Colon (tissue), 2 donors: ENCODE results near the gene CDH4.

Source experiments
- FAIRE-seq: peaks from 2 replicates; lab custom pipeline; 2012; peaks lifted over from hg19 to GRCh38; lab: Jason Lieb, UNC
- donor health status: control.
- donor health status: control.

The CDH4 gene

DNA sequence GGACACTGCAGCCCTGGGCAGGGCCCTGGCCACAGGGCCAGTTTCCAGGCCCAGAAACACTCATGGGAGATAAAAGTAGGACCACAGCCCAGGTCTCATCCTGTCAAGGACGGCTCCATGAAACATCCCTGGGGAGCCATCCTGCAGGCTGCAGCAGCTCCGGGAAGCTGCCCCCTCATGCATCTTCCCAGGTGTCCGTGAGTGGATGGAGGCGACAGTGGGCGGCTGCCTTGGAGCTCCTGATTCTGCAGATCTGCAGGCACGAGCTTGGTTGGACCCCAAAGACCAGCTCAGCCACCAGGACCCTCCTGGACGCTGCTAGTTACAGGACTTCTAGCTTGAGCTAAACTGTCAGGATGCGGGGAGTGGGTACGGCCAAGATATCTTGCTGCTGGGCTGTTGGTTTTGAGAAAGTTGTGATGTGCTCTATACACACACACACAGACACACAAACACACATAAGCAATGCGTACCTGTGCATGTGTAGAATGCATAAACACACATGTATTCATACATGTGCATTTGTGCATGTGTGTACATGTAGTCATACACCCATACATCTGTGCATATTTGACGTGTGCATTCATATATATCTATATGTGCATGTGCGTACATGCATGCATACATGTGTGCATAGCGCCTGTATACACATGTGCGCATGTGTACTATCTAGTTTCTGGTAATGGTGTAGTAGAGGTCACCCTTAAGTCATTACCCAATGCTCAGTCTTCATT lies 515.9 kb downstream of the CDH4 start:
- FAIRE-seq: no peak

GRCh38 chr20:61768571-61769285 lies 516.7 kb downstream of the CDH4 start:
- no peak for FAIRE-seq

DNA sequence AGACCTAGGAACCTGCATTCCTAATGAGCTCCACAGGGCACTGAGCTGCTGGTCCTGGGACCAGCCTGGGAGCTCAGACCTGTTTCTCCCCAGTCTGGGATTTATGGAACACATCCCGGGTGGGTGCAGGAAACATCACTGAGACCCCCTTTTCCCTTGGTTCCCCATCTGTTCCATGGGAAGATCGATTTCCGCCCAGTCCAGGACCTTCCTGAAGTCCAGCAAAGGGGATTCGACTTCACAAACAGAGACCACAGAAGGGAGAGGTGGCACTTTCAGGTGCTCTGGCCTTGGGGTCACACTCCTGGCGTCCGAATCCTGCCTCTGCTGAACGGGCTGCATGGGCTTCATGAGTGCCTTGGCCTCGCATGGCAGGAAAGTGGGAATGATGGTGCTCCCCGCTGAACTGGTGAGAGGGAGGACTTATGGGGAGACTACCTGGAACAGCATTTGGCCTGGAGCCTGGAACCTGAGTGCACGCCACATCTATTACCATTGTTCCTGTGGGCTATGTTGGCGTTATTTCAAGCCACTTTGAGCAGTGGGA lies 517.3 kb downstream of the CDH4 start:
- no peak for FAIRE-seq

DNA sequence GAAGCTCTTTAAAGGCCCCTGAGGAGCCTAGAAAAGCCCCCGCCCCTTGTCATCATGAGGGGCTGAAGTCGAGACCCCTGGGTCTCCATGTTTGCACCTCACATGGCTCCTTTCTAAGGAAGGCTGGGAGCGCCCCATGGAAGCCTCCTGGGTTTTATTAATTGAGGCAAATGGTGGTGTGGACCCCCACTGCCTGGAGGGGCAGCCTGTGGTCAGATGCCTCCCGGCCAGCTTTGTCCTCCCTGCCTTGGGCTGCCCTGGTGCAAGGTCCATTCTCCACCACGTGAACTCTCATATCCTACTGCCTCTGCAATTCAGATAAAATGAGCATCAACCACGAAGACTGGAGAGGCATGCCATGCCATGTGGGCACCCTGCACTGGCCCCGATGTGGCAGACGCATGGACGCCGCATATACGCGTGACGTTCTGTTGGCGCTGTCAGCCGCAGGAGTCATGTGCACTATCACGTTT lies 518.1 kb downstream of the CDH4 start:
- no peak for FAIRE-seq

GRCh38 chr20:61771805-61772350 lies 519.8 kb downstream of the CDH4 start:
- no peak for FAIRE-seq

- no peak for FAIRE-seq
Observed at GRCh38 chr20:61772828-61773631, 521.0 kb downstream of the CDH4 start.

GRCh38 chr20:61773926-61774587 lies 522.0 kb downstream of the CDH4 start:
- no peak for FAIRE-seq

- FAIRE-seq: no peak
Observed at GRCh38 chr20:61775423-61775822, 523.4 kb downstream of the CDH4 start.

DNA sequence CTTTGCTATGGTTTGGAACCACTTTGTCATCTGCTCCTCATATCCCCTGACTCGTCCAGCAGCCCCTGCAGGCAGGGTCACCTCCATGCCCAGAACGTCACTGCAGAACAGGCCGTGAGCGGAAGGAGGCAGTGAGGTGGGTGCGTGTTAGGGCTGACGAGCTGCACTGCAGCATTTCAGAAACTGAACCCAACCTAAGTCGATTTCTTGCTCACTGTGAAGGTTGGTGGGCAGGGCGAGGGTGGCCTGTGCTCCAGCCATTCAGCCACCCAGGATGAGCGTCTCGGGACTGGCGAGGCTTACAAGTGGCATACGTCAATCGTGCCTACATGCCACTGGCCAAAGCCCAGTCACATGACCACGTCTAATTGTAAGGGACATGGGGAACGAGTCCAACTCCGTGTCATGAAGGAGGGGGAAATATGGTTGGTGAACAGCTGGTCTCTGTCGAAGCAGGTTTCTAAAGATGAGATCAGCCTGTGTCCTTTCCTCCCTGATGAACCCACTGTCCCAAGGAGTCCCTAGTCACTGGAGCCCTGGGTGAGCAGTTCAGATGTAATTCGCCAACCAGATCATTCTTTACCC lies 524.5 kb downstream of the CDH4 start:
- FAIRE-seq: no peak

DNA sequence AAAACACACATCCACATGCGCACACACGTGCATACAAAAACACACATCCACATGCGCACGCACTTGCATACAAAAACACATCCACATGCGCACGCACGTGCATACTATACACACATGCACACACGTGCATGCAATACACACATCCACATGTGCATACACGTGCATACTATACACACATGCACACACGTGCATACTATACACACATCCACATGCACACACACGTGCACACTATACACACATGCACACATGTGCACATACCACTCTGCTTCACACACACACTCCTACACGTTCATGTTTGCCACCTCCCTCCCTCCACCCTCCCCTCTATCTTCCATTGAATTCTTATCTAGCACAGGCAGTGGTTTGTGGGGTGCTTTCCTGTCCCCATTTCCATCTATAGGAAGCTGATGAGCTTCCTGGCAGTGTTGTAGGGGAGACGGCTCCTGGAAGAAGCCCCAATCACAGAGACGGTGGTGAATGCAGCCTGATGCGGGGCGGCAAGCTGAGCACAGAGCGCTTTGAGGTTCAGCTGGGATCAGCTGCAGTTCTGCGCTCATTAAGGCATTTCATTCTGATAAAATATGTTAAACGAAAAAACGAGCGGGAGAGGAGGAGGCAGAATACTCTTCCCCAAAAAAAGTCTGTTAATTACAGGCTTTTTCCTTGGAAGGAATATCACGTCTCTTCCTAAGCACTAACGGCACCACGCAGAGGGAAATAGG lies 525.9 kb downstream of the CDH4 start:
- no peak for FAIRE-seq

- FAIRE-seq: no peak
Observed at GRCh38 chr20:61778495-61778863, 526.4 kb downstream of the CDH4 start.

DNA sequence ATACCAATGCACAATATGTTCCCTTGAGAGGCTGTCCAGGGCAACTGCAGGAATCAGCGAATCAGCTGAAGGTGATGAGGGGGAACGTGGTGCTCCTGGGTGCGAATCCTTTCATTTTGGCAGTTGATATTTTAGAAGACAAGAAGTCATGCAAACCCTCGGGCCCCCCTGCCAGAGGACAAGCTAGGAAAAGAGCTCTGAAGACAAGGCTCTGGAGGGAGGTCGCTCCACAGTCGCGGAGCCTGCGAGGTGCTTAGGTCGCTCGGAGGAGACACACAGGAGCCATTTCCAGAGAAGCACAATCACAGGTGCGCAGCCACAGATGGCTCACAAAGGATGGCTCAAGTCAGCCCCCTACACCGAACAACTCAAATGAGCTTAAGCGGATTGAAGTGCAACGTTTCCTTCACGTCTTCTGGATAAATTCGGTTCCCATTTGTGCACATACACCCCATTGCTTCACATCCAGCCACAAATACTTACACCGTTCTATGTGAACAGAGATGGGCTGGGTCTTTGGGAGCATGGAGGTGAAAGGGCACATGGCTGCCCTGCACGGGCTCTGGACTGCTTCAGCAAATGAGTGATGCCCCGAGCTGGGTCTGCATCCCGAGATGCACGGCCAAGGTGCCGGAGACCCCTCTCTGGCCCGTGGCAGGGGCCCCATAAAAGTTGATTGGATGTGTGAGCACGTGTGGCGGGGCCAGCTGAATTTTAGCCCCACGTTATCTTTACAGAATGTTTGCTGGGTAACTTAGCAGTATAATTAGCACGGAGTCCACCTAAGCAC lies 527.3 kb downstream of the CDH4 start:
- no peak for FAIRE-seq

DNA sequence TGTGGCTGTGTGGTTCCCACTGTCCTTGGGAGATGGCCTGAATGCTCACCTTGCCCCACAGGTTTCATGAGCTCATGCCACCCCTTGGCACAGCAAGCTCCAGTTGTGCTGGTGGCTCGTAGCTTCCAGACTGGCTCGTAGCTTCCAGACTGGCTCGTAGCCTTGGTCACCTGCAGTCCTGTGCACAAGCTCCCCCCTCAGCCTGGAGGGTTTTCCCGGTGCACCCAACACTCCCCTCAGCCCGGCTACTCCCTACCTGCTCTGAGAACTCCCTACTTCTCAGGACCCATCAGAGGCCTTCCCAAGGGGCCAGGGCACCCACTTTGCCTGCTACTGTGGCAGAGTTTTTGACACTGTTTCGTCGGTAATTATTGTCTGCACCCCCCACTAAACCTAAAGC lies 528.0 kb downstream of the CDH4 start:
- FAIRE-seq: no peak

- no peak for FAIRE-seq
Observed at GRCh38 chr20:61784801-61785566, 532.9 kb downstream of the CDH4 start.

GRCh38 chr20:61785567-61785816 lies 533.4 kb downstream of the CDH4 start:
- no peak for FAIRE-seq

DNA sequence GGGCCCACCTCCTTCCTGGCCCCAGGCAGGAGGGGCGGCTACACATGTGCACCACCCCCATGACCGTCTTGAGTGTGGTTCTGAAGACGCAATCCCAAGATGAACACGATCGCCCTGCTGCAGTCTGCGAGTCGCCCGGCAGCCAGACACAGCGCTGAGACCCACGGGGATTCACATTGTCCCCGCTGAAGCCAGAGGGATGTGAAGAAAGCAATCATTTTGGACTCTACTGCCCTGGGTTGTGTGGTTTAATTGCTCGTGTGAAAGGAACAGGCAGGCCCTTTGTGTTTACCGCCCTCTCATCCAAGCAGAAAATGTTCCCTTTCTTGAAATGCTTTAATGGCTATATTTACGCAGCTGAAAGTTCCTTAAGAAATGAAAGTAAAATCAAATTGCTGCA lies 534.2 kb downstream of the CDH4 start:
- FAIRE-seq: no peak

- no peak for FAIRE-seq
Observed at GRCh38 chr20:61788343-61788742, 536.3 kb downstream of the CDH4 start.

DNA sequence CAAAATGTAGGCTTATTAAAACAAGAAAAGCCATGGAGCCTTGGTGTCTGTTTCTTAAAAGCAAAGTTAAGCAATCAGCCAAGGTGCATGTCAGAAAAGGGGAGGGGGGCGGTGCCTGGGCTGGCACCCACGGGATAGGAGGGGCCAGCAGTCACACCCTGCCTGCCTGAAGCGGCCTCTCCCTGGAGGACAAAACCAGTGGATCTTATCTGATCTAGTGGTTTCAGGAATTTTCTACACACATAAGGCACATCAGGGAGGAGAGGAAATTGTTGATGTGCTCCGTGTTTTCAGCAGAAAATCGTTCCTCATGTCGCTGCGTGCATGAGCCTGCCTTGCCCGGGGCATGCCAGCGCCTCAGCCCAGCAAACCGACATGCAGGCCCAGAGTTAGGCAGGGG lies 537.3 kb downstream of the CDH4 start:
- FAIRE-seq: no peak

DNA sequence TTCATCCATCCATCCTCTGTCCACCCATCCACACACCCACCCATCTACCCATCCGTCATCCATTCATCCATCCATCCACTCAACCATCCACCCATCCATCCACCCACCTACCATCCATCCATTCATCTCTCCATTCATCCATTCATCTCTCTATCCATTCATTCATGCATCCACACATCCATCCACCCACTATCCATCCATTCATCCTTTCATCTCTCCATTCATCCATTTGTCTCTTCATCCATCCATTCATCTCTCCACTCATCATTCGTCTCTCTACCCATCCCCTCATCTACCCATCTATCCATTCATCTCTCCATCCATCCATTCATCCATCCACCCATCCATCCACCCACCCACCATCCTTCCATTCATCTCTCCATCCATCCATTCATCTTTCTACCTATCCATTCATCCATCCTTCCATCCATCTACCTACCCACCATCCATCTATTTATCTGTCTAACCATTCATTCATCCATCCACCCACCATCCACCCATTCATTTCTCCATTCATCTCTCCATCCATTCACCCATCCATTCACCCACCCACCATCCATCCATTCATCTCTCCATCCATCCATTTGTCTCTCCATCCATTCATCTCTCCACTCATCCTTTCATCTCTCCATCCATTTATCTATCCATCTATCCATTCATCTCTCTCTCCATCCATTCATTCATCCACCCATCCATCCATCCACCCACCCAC lies 538.2 kb downstream of the CDH4 start:
- FAIRE-seq: no peak
